ENCODE results near the gene DIAPH3.
"Not testable (repeated sequence)": the region's sequence is repeated elsewhere in the genome, so short reads cannot be mapped to it uniquely, and the experiment has no call there.

DIAPH3 gene, protein sequence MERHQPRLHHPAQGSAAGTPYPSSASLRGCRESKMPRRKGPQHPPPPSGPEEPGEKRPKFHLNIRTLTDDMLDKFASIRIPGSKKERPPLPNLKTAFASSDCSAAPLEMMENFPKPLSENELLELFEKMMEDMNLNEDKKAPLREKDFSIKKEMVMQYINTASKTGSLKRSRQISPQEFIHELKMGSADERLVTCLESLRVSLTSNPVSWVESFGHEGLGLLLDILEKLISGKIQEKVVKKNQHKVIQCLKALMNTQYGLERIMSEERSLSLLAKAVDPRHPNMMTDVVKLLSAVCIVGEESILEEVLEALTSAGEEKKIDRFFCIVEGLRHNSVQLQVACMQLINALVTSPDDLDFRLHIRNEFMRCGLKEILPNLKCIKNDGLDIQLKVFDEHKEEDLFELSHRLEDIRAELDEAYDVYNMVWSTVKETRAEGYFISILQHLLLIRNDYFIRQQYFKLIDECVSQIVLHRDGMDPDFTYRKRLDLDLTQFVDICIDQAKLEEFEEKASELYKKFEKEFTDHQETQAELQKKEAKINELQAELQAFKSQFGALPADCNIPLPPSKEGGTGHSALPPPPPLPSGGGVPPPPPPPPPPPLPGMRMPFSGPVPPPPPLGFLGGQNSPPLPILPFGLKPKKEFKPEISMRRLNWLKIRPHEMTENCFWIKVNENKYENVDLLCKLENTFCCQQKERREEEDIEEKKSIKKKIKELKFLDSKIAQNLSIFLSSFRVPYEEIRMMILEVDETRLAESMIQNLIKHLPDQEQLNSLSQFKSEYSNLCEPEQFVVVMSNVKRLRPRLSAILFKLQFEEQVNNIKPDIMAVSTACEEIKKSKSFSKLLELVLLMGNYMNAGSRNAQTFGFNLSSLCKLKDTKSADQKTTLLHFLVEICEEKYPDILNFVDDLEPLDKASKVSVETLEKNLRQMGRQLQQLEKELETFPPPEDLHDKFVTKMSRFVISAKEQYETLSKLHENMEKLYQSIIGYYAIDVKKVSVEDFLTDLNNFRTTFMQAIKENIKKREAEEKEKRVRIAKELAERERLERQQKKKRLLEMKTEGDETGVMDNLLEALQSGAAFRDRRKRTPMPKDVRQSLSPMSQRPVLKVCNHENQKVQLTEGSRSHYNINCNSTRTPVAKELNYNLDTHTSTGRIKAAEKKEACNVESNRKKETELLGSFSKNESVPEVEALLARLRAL
- 0.62 to 3.3 reads per million in 2 donors for total RNA-seq

- peak; percentile 82 to 97 (median 87) for DNase-seq
These were observed at the start of gene DIAPH3 for GRCh38 chr13:60163478-60164233. TSS of gene DIAPH3 (minus strand) at chr13:60163928. CDS start at chr13:60163766, 162 bp downstream.

GRCh38 chr13:60213236-60213744, 49.6 kb upstream of the DIAPH3 start:
- DNase-seq: no peak

DNA sequence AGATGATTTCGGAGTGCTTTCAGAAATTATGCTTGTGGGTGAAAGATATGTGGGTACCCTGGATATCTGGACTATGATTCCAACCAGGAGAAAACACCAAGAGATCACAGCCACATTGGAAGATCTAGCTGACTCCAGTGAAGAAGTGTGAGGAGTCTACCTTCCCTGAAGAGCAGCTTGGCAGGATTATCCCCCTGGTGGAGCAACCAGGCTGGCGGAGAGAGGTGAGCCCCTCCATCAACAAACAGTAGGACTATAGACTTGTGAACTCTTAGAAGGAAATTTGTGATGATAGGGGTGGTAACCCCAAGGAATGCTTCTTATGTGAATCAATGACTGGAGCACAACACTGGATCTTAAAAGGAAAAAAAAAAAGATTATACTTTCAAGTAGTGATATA, 47.8 kb upstream of the DIAPH3 start:
- no peak for DNase-seq

GRCh38 chr13:60210510-60211330, 47.0 kb upstream of the DIAPH3 start:
- DNase-seq: no peak

GRCh38 chr13:60205499-60205898, 41.8 kb upstream of the DIAPH3 start:
- DNase-seq: not testable (repeated sequence)

GRCh38 chr13:60201286-60201685, 37.6 kb upstream of the DIAPH3 start:
- no peak for DNase-seq

- DNase-seq: not testable (repeated sequence)
These were observed 32.2 kb upstream of the DIAPH3 start for GRCh38 chr13:60195893-60196292.

- no peak for DNase-seq
These were observed 19.2 kb upstream of the DIAPH3 start for GRCh38 chr13:60182907-60183306.

DNA sequence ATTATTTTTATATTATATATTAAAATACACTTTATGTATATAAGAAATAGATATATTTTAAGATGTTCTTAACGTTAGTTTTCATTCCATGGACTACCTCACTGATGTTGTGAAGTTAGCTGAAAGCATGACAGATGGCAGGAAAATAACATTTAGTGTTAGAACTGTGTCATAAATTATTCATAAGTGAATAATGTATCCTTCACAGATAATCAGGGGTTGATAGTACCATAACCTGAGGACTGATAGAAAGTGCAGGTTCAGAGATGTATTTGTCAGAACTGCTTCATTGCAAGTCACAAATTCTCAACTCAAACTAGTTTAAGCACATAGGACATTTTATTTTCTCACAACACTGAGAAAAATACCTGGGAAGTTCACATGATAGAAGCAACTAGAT, 14.6 kb upstream of the DIAPH3 start:
- DNase-seq: no peak

DNA sequence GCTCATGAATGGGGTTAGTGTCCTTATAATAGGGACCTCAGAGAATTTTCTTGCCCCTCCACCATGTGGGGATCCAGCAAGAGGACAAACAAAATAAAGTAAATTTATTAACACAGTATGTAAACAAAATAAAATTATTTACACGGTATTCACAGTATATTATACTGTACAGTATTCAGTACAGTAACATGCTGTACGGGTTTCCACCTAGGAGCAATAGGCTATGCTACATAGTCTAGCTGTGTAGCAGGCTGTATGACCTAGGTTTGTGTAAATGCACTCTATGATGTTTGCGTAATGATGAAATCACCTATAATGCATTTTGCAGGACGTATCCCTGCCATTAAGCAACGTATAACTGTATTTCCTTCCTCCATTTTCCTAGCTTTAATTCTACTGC, 11.8 kb upstream of the DIAPH3 start:
- no peak for DNase-seq

DNA sequence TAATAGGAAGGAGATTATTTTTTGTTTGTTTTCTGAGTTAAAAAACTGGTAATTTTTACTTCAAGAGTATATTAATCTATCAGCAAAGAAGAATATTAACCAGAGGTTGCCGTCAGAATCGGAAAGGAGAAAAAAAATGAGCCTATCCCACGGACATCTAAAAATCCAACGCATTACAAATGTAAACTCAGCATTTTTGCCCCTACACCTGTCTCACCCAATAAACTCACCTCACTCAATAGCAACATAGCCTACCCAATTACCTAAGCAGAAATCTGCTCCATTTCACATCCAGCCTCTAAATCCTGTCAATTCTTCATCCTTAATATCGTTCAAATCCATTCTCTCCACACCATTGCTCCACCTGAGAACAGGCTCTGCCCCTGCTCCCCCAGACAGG, 10.4 kb upstream of the DIAPH3 start:
- no peak for DNase-seq

DNA sequence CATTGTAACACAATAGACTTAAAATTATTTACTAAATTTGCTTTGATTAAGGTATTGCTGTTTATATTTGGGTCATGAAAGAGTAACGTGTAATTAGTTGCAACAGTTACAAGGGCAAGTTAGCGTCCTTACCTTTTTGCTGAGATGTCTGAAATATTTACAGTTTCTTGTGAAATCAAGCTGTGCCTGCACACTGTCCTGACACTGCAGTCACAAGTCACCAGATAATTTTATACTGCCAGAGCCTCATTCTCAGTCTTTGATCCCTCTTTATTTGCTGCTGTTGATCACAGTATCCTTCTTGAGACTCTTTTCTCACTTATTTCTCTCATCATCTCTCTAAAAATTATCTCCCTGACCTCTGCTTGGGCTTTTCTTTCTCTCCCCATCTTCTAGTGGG, 8.4 kb upstream of the DIAPH3 start:
- no peak for DNase-seq

DNA sequence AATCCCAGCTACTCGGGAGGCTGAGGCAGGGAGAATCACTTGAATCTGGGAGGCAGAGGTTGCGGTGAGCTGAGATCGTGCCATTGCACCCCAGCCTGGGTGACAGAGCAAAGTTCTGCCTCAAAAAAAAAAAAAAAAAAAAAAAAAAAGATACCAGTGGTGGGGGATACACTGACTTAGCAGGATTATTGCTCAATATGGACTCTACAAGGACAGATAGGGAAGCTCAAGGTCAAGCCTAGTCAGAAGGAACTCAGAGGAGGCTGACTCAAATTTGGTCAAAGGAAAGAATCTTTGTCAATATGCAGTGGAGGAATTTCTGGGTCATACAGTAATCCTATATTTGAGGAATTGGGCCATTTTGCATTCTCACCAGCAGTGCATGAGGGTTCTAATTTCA, 6.7 kb upstream of the DIAPH3 start:
- no peak for DNase-seq

GRCh38 chr13:60169239-60170031, 5.7 kb upstream of the DIAPH3 start:
- DNase-seq: no peak

DNA sequence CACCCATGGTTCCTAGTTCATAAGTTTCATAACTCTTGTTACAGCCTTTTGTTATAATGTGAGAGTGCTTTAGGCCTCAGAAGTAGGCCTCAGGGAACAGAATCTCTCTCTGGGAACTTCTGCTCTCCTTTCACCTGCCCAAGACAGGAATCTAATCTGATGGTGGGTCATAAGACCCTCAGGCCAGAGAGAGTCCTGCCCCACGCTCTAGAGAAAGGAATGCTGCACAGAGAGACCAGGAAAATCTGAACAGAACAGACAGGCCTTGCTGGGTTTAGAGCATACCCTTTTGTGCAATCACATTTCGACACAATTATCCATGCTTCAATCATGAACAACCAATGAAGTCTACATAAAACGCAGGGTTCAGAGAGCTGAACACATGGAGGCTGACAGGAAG, 3.4 kb upstream of the DIAPH3 start:
- no peak for DNase-seq

- no peak for DNase-seq
These were observed 1.8 kb upstream of the DIAPH3 start for GRCh38 chr13:60165391-60166099.

DNA sequence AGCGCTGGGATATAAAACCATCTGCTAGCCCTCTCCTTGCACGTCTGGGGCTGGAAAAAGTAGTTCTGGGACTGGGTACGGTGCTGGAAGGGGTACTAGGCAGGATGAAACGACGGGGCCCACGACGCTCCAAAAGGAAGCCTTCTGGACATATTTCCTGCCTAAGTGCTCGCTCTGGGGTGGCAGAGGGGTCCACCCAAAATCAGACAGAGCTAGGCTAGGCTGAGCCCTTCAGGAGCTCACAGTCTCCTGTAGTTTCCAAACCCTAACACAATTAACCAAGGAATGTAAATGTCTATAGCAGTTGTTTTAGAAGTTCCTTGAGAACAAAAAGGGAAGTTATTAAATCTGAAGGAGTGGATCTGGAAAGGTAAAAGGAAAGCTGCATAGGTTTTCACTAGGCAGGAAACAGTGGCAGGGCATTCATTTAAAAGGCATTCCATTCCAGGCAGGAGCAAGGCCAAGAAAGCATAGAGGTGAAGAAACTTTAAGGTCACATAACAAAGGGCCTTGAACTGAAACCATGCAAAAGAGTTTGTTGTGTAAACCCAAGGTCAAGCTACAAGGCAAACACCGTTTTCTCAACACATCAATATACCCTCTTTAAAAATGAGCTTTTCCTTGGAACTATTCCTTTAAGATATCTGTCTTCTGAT, 634 bp upstream of the DIAPH3 start:
- DNase-seq: no peak

DNA sequence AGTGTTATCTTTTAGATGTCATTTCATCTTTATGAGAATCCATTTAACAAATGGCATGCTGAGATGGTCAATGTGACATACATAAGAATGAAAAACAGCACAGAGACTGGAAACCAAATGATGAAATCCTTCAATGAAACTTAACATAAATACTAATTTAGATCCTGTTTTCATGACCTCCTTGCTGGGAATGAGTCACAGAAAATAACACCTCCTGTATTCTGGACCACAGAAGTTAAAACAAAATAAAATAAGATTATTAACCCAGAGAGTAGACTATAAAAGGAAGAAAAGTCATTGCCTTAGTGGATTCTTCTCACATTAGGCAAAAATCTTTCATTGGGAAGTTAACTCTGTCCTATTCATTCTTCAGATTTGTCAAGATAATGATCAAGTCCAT, 1.6 kb downstream of the DIAPH3 start:
- peak in 1 of 5 experiments; percentile 56 for DNase-seq

DNA sequence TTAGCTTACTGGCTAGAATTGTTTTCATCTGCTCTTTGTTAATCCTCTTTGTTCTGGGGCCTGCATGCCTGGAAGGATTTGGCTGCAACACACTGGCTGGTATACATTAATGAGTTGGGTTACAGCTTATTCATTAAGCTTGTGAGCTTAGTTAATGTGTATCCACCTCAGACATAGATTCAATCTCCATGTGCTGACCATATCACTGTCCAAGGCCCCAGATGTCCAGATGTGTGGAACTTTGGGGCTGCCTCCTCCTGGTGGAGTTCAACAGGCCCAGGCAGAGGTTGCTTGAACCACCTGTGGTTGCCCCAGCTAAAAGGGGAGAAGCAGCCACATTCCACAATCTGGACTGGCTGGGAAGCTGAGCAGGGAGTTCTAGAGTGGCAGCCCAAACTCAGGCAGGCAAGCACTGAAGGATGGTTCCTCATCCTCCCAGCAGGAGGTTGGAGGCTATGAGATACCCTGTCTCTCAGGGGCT, 5.4 kb downstream of the DIAPH3 start:
- DNase-seq: no peak
